Upper lobe of left lung (tissue), 6 donors: Measurements from ENCODE around the gene TICAM2. TPM values are rescaled to one million over a fixed set of nuclear protein-coding genes. Genes with fewer than 3 reads are reported as not detected.

Experiments used
- ATAC-seq, 2 donors: fragments of 200-7000 bp; cut with Tn5 transposase; one replicate each; pipeline ENCODE4 v1.9.1; 2022; ENCODE audit warnings: mild to moderate bottlenecking in 2 of 2, moderate library complexity in 2 of 2; ENCODE audit not compliant: low FRiP score in 2 of 2
- DNase-seq, 2 donors: peaks; one replicate each; pipeline ENCODE4 v3.0.0-alpha.2; 2019 to 2020
- H3K27ac ChIP-seq, 4 donors: fragments of 200-600 bp; sonication (generic); one replicate each; pipeline ENCODE4 v1.5.1; 2016 to 2019
- H3K27me3 ChIP-seq, 4 donors: fragments of 200-600 bp; sonication (generic); one replicate each; pipeline ENCODE4 v1.5.1; 2017 to 2019
- H3K36me3 ChIP-seq, 4 donors: fragments of 200-600 bp; sonication (generic); one replicate each; pipeline ENCODE4 v1.5.1; 2016 to 2019
- H3K4me1 ChIP-seq, 4 donors: fragments of 200-600 bp; sonication (generic); one replicate each; pipeline ENCODE4 v1.5.1; 2018 to 2019
- H3K4me3 ChIP-seq, 4 donors: fragments of 200-600 bp; sonication (generic); one replicate each; pipeline ENCODE4 v1.5.1; 2017 to 2019; ENCODE audit warnings: mild to moderate bottlenecking in 2 of 4, moderate library complexity in 1 of 4
- H3K9me3 ChIP-seq, 4 donors: fragments of 200-600 bp; sonication (generic); one replicate each; pipeline ENCODE4 v1.5.1; 2018 to 2019
- EP300 ChIP-seq, 4 donors: sonication (generic); formaldehyde crosslinking; IDR thresholded peaks; one replicate each; pipeline ENCODE4 v1.5.1; 2017; ENCODE audit warnings: antibody characterized with exemption in 4 of 4, control low read depth in 2 of 4
- POLR2A ChIP-seq, 4 donors: fragments of 450-650 bp; IDR thresholded peaks; one replicate each; pipeline ENCODE4 v1.5.1; 2016 to 2017; ENCODE audit warnings: antibody characterized with exemption in 4 of 4, mild to moderate bottlenecking in 2 of 4
- POLR2AphosphoS5 ChIP-seq, 2 donors: sonication (generic); formaldehyde crosslinking; IDR thresholded peaks; one replicate each; pipeline ENCODE4 v1.5.1; 2017; ENCODE audit warnings: antibody characterized with exemption in 2 of 2
- WGBS, 2 donors: methylation state at CpG; one replicate each; pipeline ENCODE4 v1.1.5; 2017 to 2018; 5-methylcytosine and 5-hydroxymethylcytosine counted together
- total RNA-seq, 6 donors: library from RNA; depleted of rRNA in 4 of 6; stranded (reverse); fragments of >200 nt in 4 of 6; gene quantifications; one replicate each; pipeline versions ENCODE4 v1.1.0 to v1.2.1, GENCODE V29; 2016 to 2021
- TF ChIP-seq, protein P1 (sequence below), 6 experiments: fragments of 450-650 bp in 4 of 6; fragments of 200-600 bp in 2 of 6; sonication (generic) in 2 of 6; IDR thresholded peaks; one replicate each; pipeline ENCODE4 v1.5.1; 2016 to 2019; ENCODE audit warnings: antibody characterized with exemption in 6 of 6
- donor health status: DM: no; HTN: no; CAD: no; lungs with moderate emphysema.
- donor health status: DM: no; HTN: yes; CAD: no; lungs with severe emphysema.

TICAM2 gene
- total RNA-seq, 6 donors from 2014 or later: 0.30 to 6.7 (median 1.8) TPM

DNA sequence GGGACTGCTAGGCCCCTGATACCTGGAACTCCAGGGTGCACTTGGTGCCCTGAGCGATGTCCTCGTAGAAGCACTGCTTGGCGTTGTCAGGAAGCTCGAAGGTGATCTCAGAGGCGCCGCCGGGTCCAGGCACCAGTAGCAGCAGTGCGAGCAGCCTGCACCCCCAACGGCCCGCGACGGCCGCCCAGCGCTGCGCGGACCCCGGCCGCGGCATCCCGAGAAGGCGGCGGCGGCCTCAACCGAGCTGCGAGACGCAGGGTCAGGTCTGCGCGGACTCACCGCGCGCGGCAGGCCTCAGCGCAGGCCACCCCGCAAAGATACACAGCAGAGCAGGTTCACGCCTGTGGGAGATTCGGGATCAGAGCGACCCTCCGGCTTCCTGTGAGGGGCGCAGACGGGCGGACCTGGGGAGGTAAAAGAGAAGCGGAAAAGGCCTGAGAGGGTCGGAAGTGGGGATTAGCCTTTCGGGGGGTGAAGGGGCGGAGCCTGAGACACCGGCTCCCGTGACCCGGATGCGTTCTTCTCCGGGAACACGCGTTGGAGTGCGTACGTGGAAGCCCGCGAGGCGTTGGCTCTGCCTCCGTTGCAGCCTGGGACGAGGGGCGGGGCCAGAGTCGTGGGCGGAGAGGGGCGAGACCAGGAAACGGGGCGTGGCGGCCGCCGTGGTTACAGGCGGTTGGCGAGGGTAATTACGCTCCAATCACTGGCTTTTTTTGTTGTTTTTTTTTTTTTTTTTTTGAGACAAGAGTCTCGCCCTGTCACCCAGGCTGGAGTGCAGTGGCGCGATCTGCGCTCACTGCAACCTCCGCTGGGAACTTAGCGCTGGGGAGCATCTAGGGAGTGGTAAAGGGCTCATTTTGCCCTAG, 23.5 kb upstream of the TICAM2 start, which contains the start of gene TMED7:
TSS of gene TMED7 (minus strand) at position 458 of the 866 bp plus-strand sequence. CDS start at position 214, 244 bp downstream.
- H3K27ac ChIP-seq: peak within 1 kb of the TSS; percentile 89 to 98 (median 96)
- WGBS, 2 donors: 1% methylated on average over 39 to 46 of the region's 77 CpGs
- peak; percentile 99 to 100 for ATAC-seq
- H3K36me3 ChIP-seq: peaks cover 0 to 7% (median 0%) of the 10 kb centered on the region in 4 donors
- peak; percentile 100 for DNase-seq
- no peaks in the 10 kb centered on the region for H3K27me3 ChIP-seq
- peak within 1 kb of the TSS; percentile 65 to 95 (median 84) for H3K4me3 ChIP-seq
- peaks cover 22 to 32% (median 30%) of the 10 kb centered on the region in 4 donors for H3K4me1 ChIP-seq
- H3K9me3 ChIP-seq: no peaks in the 10 kb centered on the region
- TF ChIP-seq POLR2AphosphoS5 (IDR thresholded peaks at IDR 0.05) (peak; percentile 90 to 93), EP300 (IDR thresholded peaks at IDR 0.05) (peak in 2 of 4 donors; percentile 49 to 82), POLR2A (IDR thresholded peaks at IDR 0.05) (peak in 3 of 4 donors; percentile 68 to 97 (median 85))
- TF ChIP-seq, protein P1, sequence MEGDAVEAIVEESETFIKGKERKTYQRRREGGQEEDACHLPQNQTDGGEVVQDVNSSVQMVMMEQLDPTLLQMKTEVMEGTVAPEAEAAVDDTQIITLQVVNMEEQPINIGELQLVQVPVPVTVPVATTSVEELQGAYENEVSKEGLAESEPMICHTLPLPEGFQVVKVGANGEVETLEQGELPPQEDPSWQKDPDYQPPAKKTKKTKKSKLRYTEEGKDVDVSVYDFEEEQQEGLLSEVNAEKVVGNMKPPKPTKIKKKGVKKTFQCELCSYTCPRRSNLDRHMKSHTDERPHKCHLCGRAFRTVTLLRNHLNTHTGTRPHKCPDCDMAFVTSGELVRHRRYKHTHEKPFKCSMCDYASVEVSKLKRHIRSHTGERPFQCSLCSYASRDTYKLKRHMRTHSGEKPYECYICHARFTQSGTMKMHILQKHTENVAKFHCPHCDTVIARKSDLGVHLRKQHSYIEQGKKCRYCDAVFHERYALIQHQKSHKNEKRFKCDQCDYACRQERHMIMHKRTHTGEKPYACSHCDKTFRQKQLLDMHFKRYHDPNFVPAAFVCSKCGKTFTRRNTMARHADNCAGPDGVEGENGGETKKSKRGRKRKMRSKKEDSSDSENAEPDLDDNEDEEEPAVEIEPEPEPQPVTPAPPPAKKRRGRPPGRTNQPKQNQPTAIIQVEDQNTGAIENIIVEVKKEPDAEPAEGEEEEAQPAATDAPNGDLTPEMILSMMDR (IDR thresholded peaks at IDR 0.05): peak in 4 of 6 experiments; percentile 15 to 32 (median 30)

GRCh38 chr5:115624994-115625393, 22.7 kb upstream of the TICAM2 start:
- Histone ChIP-seq H3K27me3 (no peaks in the 10 kb centered on the region), H3K36me3 (peaks cover 0 to 12% (median 2%) of the 10 kb centered on the region in 4 donors), H3K9me3 (no peaks in the 10 kb centered on the region), H3K27ac (peak overlapping the region; percentile 89 to 98 (median 96)), H3K4me3 (peak overlapping the region; percentile 65 to 95 (median 84)), H3K4me1 (peaks cover 22 to 32% (median 30%) of the 10 kb centered on the region in 4 donors)
- DNase-seq (no peak), ATAC-seq (no peak)
- 41 to 42% methylated on average over 3 of the region's 3 CpGs for WGBS, 2 donors
- TF ChIP-seq EP300 (IDR thresholded peaks at IDR 0.05) (no peak), POLR2AphosphoS5 (IDR thresholded peaks at IDR 0.05) (no peak), POLR2A (IDR thresholded peaks at IDR 0.05) (no peak)
- TF ChIP-seq, protein P1 (IDR thresholded peaks at IDR 0.05): no peak

DNA sequence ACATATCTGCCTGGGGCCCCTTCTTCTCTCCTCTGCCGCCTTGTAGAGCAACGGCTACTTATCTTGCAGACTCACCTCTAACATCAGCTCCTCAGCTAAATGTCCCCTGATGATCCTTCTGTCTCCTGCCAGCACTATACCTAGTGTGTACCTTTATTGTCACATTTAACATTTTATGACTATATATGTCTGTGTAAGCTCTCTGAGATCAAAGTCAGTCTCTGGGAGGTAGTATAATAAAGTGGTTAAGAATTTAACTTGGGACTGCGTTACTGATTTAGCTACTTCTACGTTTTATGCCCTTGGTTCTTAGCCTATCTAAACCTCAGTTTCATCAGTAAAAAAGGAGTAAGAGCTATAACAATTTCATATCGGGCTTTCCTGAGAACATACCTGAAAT, 21.4 kb upstream of the TICAM2 start:
- H3K4me1 ChIP-seq: peaks cover 22 to 32% (median 30%) of the 10 kb centered on the region in 4 donors
- H3K9me3 ChIP-seq: no peaks in the 10 kb centered on the region
- peak overlapping the region in 2 of 4 donors; percentile 65 to 88 for H3K4me3 ChIP-seq
- H3K27ac ChIP-seq: peak overlapping the region in 1 of 4 donors; percentile 94
- H3K36me3 ChIP-seq: peaks cover 0 to 25% (median 9%) of the 10 kb centered on the region in 4 donors
- 62 to 70% methylated on average over 5 of the region's 5 CpGs for WGBS, 2 donors
- no peak for ATAC-seq
- TF ChIP-seq POLR2A (IDR thresholded peaks at IDR 0.05) (no peak), EP300 (IDR thresholded peaks at IDR 0.05) (no peak), POLR2AphosphoS5 (IDR thresholded peaks at IDR 0.05) (no peak)
- TF ChIP-seq, protein P1 (IDR thresholded peaks at IDR 0.05): no peak
- H3K27me3 ChIP-seq: no peaks in the 10 kb centered on the region
- no peak for DNase-seq

GRCh38 chr5:115621365-115621900, 19.2 kb upstream of the TICAM2 start:
- Histone ChIP-seq H3K9me3 (no peaks in the 10 kb centered on the region), H3K27ac (no peak overlapping the region), H3K27me3 (no peaks in the 10 kb centered on the region), H3K36me3 (peaks cover 0 to 47% (median 16%) of the 10 kb centered on the region in 4 donors), H3K4me1 (peaks cover 22 to 32% (median 30%) of the 10 kb centered on the region in 4 donors), H3K4me3 (no peak overlapping the region)
- DNase-seq: no peak
- ATAC-seq: no peak
- TF ChIP-seq POLR2AphosphoS5 (IDR thresholded peaks at IDR 0.05) (no peak), EP300 (IDR thresholded peaks at IDR 0.05) (no peak), POLR2A (IDR thresholded peaks at IDR 0.05) (no peak)
- TF ChIP-seq, protein P1 (IDR thresholded peaks at IDR 0.05): no peak
- 87 to 90% methylated on average over 4 of the region's 4 CpGs for WGBS, 2 donors
